Stimulated activated naive B cell treated with anti-CD40 and anti-IgM and Interleukin-4, amounts not matched to agents 10 μg/mL and 1 μg/mL and 100 μg/mL, for 72 hours (primary cell): ENCODE results near the gene NSG1.
A peak's percentile ranks its signal among the peaks of the same experiment; 100 is the strongest.

ENCODE experiments used
- ATAC-seq, 2 donors: fragments of 150-1000 bp; cut with Tn5 transposase; replicated peaks; 2 replicates each; pipeline ENCODE4 v1.10.0; 2021; ENCODE audit warnings: moderate library complexity in 1 of 2
- DNase-seq: peaks from one replicate; pipeline ENCODE4 v3.0.0; 2021
- H3K27ac Mint-ChIP-seq: one replicate; pipeline ENCODE4 v1.8.0; 2022; ENCODE audit warnings: mild to moderate bottlenecking, mixed read lengths
- H3K27me3 Mint-ChIP-seq, 2 donors: one replicate each; pipeline ENCODE4 v1.8.0; 2022; ENCODE audit warnings: mixed read lengths in 2 of 2
- H3K36me3 Mint-ChIP-seq, 2 donors: one replicate each; pipeline ENCODE4 v1.8.0; 2022; ENCODE audit warnings: mixed read lengths in 2 of 2, mild to moderate bottlenecking in 1 of 2
- H3K4me1 Mint-ChIP-seq, 2 donors: one replicate each; pipeline ENCODE4 v1.8.0; 2022; ENCODE audit warnings: mixed read lengths in 2 of 2, mild to moderate bottlenecking in 1 of 2
- H3K4me3 Mint-ChIP-seq, 2 donors: one replicate each; pipeline ENCODE4 v1.8.0; 2022; ENCODE audit warnings: mild to moderate bottlenecking in 2 of 2, mixed read lengths in 2 of 2, moderate library complexity in 1 of 2
- H3K9me3 Mint-ChIP-seq, 2 donors: one replicate each; pipeline ENCODE4 v1.8.0; 2022; ENCODE audit warnings: mixed read lengths in 2 of 2, mild to moderate bottlenecking in 1 of 2

NSG1 gene

GRCh38 chr4:4423706-4424498 lies 37.0 kb downstream of the NSG1 start:
- Mint-ChIP-seq H3K4me3 (no peak overlapping the region), H3K27ac (no peak overlapping the region), H3K4me1 (no peaks in the 10 kb centered on the region), H3K27me3 (no peaks in the 10 kb centered on the region), H3K36me3 (peaks cover 31 to 62% of the 10 kb centered on the region in 2 donors), H3K9me3 (no peaks in the 10 kb centered on the region)
- no peak for DNase-seq
- ATAC-seq = no peak

- Mint-ChIP-seq H3K36me3 (peaks cover 35 to 60% of the 10 kb centered on the region in 2 donors), H3K4me3 (no peak overlapping the region), H3K9me3 (no peaks in the 10 kb centered on the region), H3K27ac (no peak overlapping the region), H3K27me3 (no peaks in the 10 kb centered on the region), H3K4me1 (no peaks in the 10 kb centered on the region)
- no peak for DNase-seq
- ATAC-seq = no peak
Measured at GRCh38 chr4:4424499-4425115, 37.7 kb downstream of the NSG1 start.

GRCh38 chr4:4425119-4425690 lies 38.3 kb downstream of the NSG1 start:
- no peak for ATAC-seq
- DNase-seq = no peak
- Mint-ChIP-seq H3K4me1 (no peaks in the 10 kb centered on the region), H3K9me3 (no peaks in the 10 kb centered on the region), H3K27me3 (no peaks in the 10 kb centered on the region), H3K27ac (no peak overlapping the region), H3K4me3 (no peak overlapping the region), H3K36me3 (peaks cover 30 to 56% of the 10 kb centered on the region in 2 donors)

- H3K36me3 Mint-ChIP-seq = peaks cover 30 to 53% of the 10 kb centered on the region in 2 donors
- H3K9me3 Mint-ChIP-seq = no peaks in the 10 kb centered on the region
- DNase-seq = no peak
- ATAC-seq = no peak
- no peaks in the 10 kb centered on the region for H3K4me1 Mint-ChIP-seq
- no peak overlapping the region for H3K4me3 Mint-ChIP-seq
- H3K27me3 Mint-ChIP-seq = no peaks in the 10 kb centered on the region
- no peak overlapping the region for H3K27ac Mint-ChIP-seq
Measured at GRCh38 chr4:4425696-4426095, 38.8 kb downstream of the NSG1 start.

GRCh38 chr4:4426511-4427120 lies 39.7 kb downstream of the NSG1 start:
- ATAC-seq (no peak), DNase-seq (no peak)
- H3K4me3 Mint-ChIP-seq = no peak overlapping the region
- no peaks in the 10 kb centered on the region for H3K9me3 Mint-ChIP-seq
- H3K4me1 Mint-ChIP-seq = no peaks in the 10 kb centered on the region
- peaks cover 23 to 48% of the 10 kb centered on the region in 2 donors for H3K36me3 Mint-ChIP-seq
- no peaks in the 10 kb centered on the region for H3K27me3 Mint-ChIP-seq
- H3K27ac Mint-ChIP-seq = peak overlapping the region; percentile 21

- H3K36me3 Mint-ChIP-seq = peaks cover 22 to 48% of the 10 kb centered on the region in 2 donors
- no peak overlapping the region for H3K27ac Mint-ChIP-seq
- H3K27me3 Mint-ChIP-seq = no peaks in the 10 kb centered on the region
- H3K9me3 Mint-ChIP-seq = no peaks in the 10 kb centered on the region
- no peaks in the 10 kb centered on the region for H3K4me1 Mint-ChIP-seq
- ATAC-seq (no peak), DNase-seq (no peak)
- no peak overlapping the region for H3K4me3 Mint-ChIP-seq
Measured at GRCh38 chr4:4427121-4427870, 40.4 kb downstream of the NSG1 start.

GRCh38 chr4:4427886-4428285 lies 41.0 kb downstream of the NSG1 start:
- no peak overlapping the region for H3K4me3 Mint-ChIP-seq
- ATAC-seq (no peak), DNase-seq (no peak)
- H3K27me3 Mint-ChIP-seq = no peaks in the 10 kb centered on the region
- peaks cover 25 to 47% of the 10 kb centered on the region in 2 donors for H3K36me3 Mint-ChIP-seq
- H3K27ac Mint-ChIP-seq = no peak overlapping the region
- H3K9me3 Mint-ChIP-seq = no peaks in the 10 kb centered on the region
- H3K4me1 Mint-ChIP-seq = no peaks in the 10 kb centered on the region

GRCh38 chr4:4428966-4429875 lies 42.3 kb downstream of the NSG1 start:
- DNase-seq (no peak), ATAC-seq (no peak)
- Mint-ChIP-seq H3K4me3 (no peak overlapping the region), H3K36me3 (peaks cover 27 to 40% of the 10 kb centered on the region in 2 donors), H3K4me1 (no peaks in the 10 kb centered on the region), H3K27ac (no peak overlapping the region), H3K27me3 (no peaks in the 10 kb centered on the region), H3K9me3 (no peaks in the 10 kb centered on the region)

GRCh38 chr4:4430492-4431195 lies 43.7 kb downstream of the NSG1 start:
- Mint-ChIP-seq H3K9me3 (no peaks in the 10 kb centered on the region), H3K27me3 (no peaks in the 10 kb centered on the region), H3K4me3 (no peak overlapping the region), H3K4me1 (no peaks in the 10 kb centered on the region), H3K36me3 (peaks cover 26 to 45% of the 10 kb centered on the region in 2 donors), H3K27ac (no peak overlapping the region)
- DNase-seq (no peak), ATAC-seq (peak; percentile 76 to 78)

GRCh38 chr4:4432341-4433125 lies 45.6 kb downstream of the NSG1 start:
- Mint-ChIP-seq H3K27ac (no peak overlapping the region), H3K4me3 (no peak overlapping the region), H3K27me3 (no peaks in the 10 kb centered on the region), H3K4me1 (no peaks in the 10 kb centered on the region), H3K36me3 (peaks cover 32 to 44% of the 10 kb centered on the region in 2 donors), H3K9me3 (no peaks in the 10 kb centered on the region)
- ATAC-seq = no peak
- DNase-seq = no peak

- H3K4me3 Mint-ChIP-seq = no peak overlapping the region
- H3K27ac Mint-ChIP-seq = no peak overlapping the region
- peaks cover 37 to 48% of the 10 kb centered on the region in 2 donors for H3K36me3 Mint-ChIP-seq
Measured at GRCh38 chr4:4433941-4434340, 47.0 kb downstream of the NSG1 start.

GRCh38 chr4:4436244-4436823 lies 49.4 kb downstream of the NSG1 start:
- ATAC-seq (no peak), DNase-seq (no peak)
- Mint-ChIP-seq H3K36me3 (peaks cover 31 to 50% of the 10 kb centered on the region in 2 donors), H3K27me3 (no peaks in the 10 kb centered on the region), H3K4me3 (no peak overlapping the region), H3K27ac (no peak overlapping the region), H3K9me3 (no peaks in the 10 kb centered on the region), H3K4me1 (no peaks in the 10 kb centered on the region)

More at GRCh38 chr4:4433941-4434340, 47.0 kb downstream of the NSG1 start:
- DNase-seq = no peak
- ATAC-seq = no peak
- H3K9me3 Mint-ChIP-seq = no peaks in the 10 kb centered on the region
- no peaks in the 10 kb centered on the region for H3K4me1 Mint-ChIP-seq
- H3K27me3 Mint-ChIP-seq = no peaks in the 10 kb centered on the region
